ENCODE measurements around the gene CGNL1.

CGNL1 gene

DNA sequence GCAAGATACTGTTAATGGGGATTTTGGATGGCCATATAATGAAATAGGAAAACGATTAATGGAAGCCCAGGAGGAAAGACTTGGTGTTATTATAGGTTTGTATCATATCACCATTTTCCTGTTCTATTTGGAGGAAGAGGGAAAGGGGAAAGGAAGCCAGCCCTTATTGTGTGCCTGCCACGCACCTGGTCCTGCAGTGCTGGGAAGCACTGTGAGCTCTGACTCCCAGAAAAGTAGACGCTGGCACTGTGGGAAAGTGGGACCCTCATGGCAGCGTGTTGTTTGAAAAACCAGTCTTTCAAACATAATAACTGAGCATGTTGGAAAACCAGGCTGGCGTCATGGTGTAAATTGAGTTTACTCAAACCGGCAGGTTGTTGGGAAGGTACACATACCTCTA is 22.0 kb downstream of the CGNL1 start:
- DNase-seq (ENCODE audit: low spot score) = no peak
- in situ Hi-C loops (cut with MboI; ENCODE audit: low pct_unique_long_range_greater_than_20kb, low sequenced_read_pairs, unreplicated experiment) = no loop called here
- TF ChIP-seq, protein P1, sequence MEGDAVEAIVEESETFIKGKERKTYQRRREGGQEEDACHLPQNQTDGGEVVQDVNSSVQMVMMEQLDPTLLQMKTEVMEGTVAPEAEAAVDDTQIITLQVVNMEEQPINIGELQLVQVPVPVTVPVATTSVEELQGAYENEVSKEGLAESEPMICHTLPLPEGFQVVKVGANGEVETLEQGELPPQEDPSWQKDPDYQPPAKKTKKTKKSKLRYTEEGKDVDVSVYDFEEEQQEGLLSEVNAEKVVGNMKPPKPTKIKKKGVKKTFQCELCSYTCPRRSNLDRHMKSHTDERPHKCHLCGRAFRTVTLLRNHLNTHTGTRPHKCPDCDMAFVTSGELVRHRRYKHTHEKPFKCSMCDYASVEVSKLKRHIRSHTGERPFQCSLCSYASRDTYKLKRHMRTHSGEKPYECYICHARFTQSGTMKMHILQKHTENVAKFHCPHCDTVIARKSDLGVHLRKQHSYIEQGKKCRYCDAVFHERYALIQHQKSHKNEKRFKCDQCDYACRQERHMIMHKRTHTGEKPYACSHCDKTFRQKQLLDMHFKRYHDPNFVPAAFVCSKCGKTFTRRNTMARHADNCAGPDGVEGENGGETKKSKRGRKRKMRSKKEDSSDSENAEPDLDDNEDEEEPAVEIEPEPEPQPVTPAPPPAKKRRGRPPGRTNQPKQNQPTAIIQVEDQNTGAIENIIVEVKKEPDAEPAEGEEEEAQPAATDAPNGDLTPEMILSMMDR (IDR thresholded peaks at IDR 0.05; ENCODE audit: extremely low read depth, insufficient read depth, missing control alignments) = no peak

DNA sequence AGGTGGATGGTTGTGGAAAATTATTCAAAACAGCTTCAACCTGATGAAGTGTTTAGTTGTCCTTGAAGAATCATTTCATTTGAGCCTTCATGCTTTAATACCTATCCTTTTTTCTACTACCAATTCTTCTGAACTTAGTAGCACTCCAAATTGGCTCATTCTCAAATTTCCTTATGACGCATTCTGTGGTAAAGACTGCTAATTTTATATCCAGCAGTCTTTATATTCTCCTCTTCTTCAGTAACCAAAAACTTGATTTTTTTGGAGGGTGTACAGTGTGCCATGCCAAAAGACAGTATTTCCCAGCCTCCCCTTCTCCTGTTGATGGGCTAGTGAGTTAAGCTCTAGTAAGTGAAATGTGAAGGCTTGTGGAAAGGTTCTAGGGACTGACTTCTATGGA is 25.2 kb downstream of the CGNL1 start:
- TF ChIP-seq, protein P1 (IDR thresholded peaks at IDR 0.05; ENCODE audit: extremely low read depth, insufficient read depth, missing control alignments) = no peak
- in situ Hi-C loops (cut with MboI; ENCODE audit: low pct_unique_long_range_greater_than_20kb, low sequenced_read_pairs, unreplicated experiment) = no loop called here
- DNase-seq (ENCODE audit: low spot score) = no peak

DNA sequence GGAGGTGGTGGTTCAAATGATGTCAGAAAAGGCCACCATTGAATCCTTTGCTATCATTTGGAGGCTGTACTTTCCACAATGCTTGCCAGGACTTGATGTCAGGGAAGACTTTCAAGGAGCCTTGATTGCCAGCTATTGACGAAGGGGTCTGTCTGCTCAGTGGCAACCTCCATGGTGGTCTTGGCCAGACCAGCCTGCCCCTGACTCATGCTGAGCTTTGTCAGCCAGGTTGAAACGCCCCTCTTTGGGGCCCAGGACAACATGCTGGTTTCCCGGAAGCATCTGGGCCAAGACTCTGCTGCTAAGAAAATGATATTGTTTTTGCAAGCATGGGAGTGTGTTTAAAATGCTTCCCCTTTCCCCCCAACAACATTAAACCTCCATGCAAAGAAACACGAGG is 26.7 kb downstream of the CGNL1 start:
- DNase-seq (ENCODE audit: low spot score) = no peak
- TF ChIP-seq, protein P1 (IDR thresholded peaks at IDR 0.05; ENCODE audit: extremely low read depth, insufficient read depth, missing control alignments) = no peak

DNA sequence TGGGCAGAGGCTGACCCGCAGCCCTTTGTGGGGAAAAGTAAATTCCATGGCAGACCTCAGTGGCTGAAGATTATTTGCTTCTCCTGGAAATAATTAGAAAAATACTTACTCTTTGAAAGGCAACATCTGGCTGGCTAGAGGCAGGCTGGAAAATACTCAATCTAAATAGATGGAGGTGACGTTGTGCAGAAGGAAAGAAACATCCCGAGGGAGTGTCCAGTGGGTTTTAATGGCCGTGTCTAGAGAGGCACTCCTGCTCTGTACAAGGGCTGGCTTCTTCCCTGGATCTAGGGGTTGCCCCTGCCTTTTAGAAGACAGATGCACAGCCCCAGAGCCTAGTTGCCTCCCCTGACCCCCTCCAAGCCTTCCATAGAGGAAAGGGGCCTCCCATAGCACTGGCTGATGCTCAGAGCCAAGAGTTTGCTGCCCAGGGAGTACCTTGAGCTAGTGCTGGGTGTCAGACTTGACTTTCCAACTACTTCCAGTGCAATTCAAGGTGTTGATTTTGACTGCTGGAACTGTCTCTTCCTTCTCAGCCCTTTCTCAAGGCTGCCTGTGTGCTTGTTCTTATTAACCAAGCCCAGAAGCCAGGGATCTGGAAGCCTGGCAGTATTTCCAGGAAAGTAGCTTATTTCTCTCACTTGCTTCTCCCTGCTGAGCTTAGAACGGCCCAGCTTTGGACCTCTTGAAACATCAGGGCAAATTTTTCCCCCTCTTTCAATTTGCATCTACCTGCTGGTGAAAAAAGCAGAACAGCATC is 27.4 kb downstream of the CGNL1 start:
- in situ Hi-C loops (cut with MboI; ENCODE audit: low pct_unique_long_range_greater_than_20kb, low sequenced_read_pairs, unreplicated experiment) = no loop called here
- TF ChIP-seq, protein P1 (IDR thresholded peaks at IDR 0.05; ENCODE audit: extremely low read depth, insufficient read depth, missing control alignments) = no peak

More for the DNA sequence above, 26.7 kb downstream of the CGNL1 start:
- in situ Hi-C loops (cut with MboI; ENCODE audit: low pct_unique_long_range_greater_than_20kb, low sequenced_read_pairs, unreplicated experiment) = no loop called here

GRCh38 chr15:57405133-57405532 is 28.8 kb downstream of the CGNL1 start:
- in situ Hi-C loops (cut with MboI; ENCODE audit: low pct_unique_long_range_greater_than_20kb, low sequenced_read_pairs, unreplicated experiment) = no loop called here
- DNase-seq (ENCODE audit: low spot score) = no peak
- TF ChIP-seq, protein P1 (IDR thresholded peaks at IDR 0.05; ENCODE audit: extremely low read depth, insufficient read depth, missing control alignments) = no peak

More for the DNA sequence above, 27.4 kb downstream of the CGNL1 start:
- no peak for DNase-seq (ENCODE audit: low spot score)

GRCh38 chr15:57406062-57406772 is 29.9 kb downstream of the CGNL1 start:
- no peak for DNase-seq (ENCODE audit: low spot score)
- in situ Hi-C loops (cut with MboI; ENCODE audit: low pct_unique_long_range_greater_than_20kb, low sequenced_read_pairs, unreplicated experiment) = no loop called here
- TF ChIP-seq, protein P1 (IDR thresholded peaks at IDR 0.05; ENCODE audit: extremely low read depth, insufficient read depth, missing control alignments) = no peak
